Mesothelial cell of epicardium (in vitro differentiated cells): Measurements from ENCODE around the gene DIRAS1. TPM values are rescaled to one million over a fixed set of nuclear protein-coding genes. Genes with fewer than 3 reads are reported as not detected.
"Not testable (repeated sequence)": the region's sequence is repeated elsewhere in the genome, so short reads cannot be mapped to it uniquely, and the experiment has no call there.

ENCODE experiments used
- DNase-seq, 2 experiments: peaks; one replicate each; pipeline ENCODE4 v3.0.0; 2021; ENCODE audit warnings: low spot score in 2 of 2; ENCODE audit not compliant: unreplicated experiment in 2 of 2
- H3K27ac Mint-ChIP-seq: 2 replicates; pipeline ENCODE4 v1.8.0; 2021; ENCODE audit warnings: mixed read lengths
- H3K27me3 Mint-ChIP-seq: 2 replicates; pipeline ENCODE4 v1.8.0; 2021; ENCODE audit warnings: low read depth, mixed read lengths
- H3K36me3 Mint-ChIP-seq: 2 replicates; pipeline ENCODE4 v1.8.0; 2021; ENCODE audit warnings: mixed read lengths
- H3K4me1 Mint-ChIP-seq: 2 replicates; pipeline ENCODE4 v1.8.0; 2021; ENCODE audit warnings: mixed read lengths
- H3K4me3 Mint-ChIP-seq: 2 replicates; pipeline ENCODE4 v1.8.0; 2021; ENCODE audit warnings: mild to moderate bottlenecking, moderate library complexity, mixed read lengths
- H3K9me3 Mint-ChIP-seq: 2 replicates; pipeline ENCODE4 v1.8.0; 2021; ENCODE audit warnings: mixed read lengths
- CTCF ChIP-seq: fragments of 200-600 bp; sonication (generic); IDR thresholded peaks from one replicate; pipeline ENCODE4 v1.5.0; 2021; ENCODE audit warnings: antibody characterized with exemption; ENCODE audit not compliant: unreplicated experiment
- total RNA-seq: library from RNA; stranded (reverse); gene quantifications from 3 replicates; pipeline ENCODE4 v1.2.1, GENCODE V29; 2021

DIRAS1 gene
- total RNA-seq, 1 donor from 2014 or later: 3.2 TPM

- Mint-ChIP-seq H3K27me3 (no peaks in the 10 kb centered on the region), H3K36me3 (peaks cover 5% of the 10 kb centered on the region), H3K4me1 (no peaks in the 10 kb centered on the region), H3K9me3 (peaks cover 3% of the 10 kb centered on the region), H3K27ac (no peak overlapping the region), H3K4me3 (no peak overlapping the region)
- TF ChIP-seq CTCF: no peak
- DNase-seq: no peak
These were observed 34.8 kb downstream of the DIRAS1 start for GRCh38 chr19:2686360-2686759.

- no peaks in the 10 kb centered on the region for H3K4me1 Mint-ChIP-seq
- H3K9me3 Mint-ChIP-seq: peaks cover 3% of the 10 kb centered on the region
- H3K27me3 Mint-ChIP-seq: no peaks in the 10 kb centered on the region
- peaks cover 5% of the 10 kb centered on the region for H3K36me3 Mint-ChIP-seq
- no peak for TF ChIP-seq CTCF
- no peak for DNase-seq
- no peak overlapping the region for H3K4me3 Mint-ChIP-seq
- H3K27ac Mint-ChIP-seq: no peak overlapping the region
These were observed 35.9 kb downstream of the DIRAS1 start for GRCh38 chr19:2685204-2685704.

- no peak for DNase-seq
- Mint-ChIP-seq H3K4me1 (no peaks in the 10 kb centered on the region), H3K4me3 (no peak overlapping the region), H3K36me3 (peaks cover 5% of the 10 kb centered on the region), H3K27me3 (peaks cover 8% of the 10 kb centered on the region), H3K9me3 (peaks cover 6% of the 10 kb centered on the region), H3K27ac (no peak overlapping the region)
- TF ChIP-seq CTCF: no peak
These were observed 37.7 kb downstream of the DIRAS1 start for GRCh38 chr19:2683430-2684003.

- TF ChIP-seq CTCF: no peak
- no peak overlapping the region for H3K27ac Mint-ChIP-seq
- peaks cover 34% of the 10 kb centered on the region for H3K27me3 Mint-ChIP-seq
- no peak overlapping the region for H3K4me3 Mint-ChIP-seq
- DNase-seq: no peak
- peaks cover 3% of the 10 kb centered on the region for H3K36me3 Mint-ChIP-seq
- no peaks in the 10 kb centered on the region for H3K4me1 Mint-ChIP-seq
- peaks cover 3% of the 10 kb centered on the region for H3K9me3 Mint-ChIP-seq
These were observed 40.4 kb downstream of the DIRAS1 start for GRCh38 chr19:2680808-2681207.

- TF ChIP-seq CTCF: no peak
- Mint-ChIP-seq H3K36me3 (peaks cover 7% of the 10 kb centered on the region), H3K4me1 (no peaks in the 10 kb centered on the region), H3K4me3 (no peak overlapping the region), H3K9me3 (peaks cover 3% of the 10 kb centered on the region), H3K27ac (no peak overlapping the region), H3K27me3 (peaks cover 48% of the 10 kb centered on the region)
- no peak for DNase-seq
These were observed 41.7 kb downstream of the DIRAS1 start for GRCh38 chr19:2679439-2679838.

- H3K9me3 Mint-ChIP-seq, H3K4me3 Mint-ChIP-seq, H3K4me1 Mint-ChIP-seq, H3K27ac Mint-ChIP-seq, DNase-seq, H3K36me3 Mint-ChIP-seq: not testable (repeated sequence)
- H3K27me3 Mint-ChIP-seq: peaks cover 51% of the 10 kb centered on the region
These were observed 42.2 kb downstream of the DIRAS1 start for GRCh38 chr19:2678948-2679347.
